ENCODE data around the gene HCRTR1. TPM values are rescaled to one million over a fixed set of nuclear protein-coding genes. Genes with fewer than 3 reads are reported as not detected.
A peak's percentile ranks its signal among the peaks of the same experiment; 100 is the strongest.

The HCRTR1 gene
- polyA plus RNA-seq, 1 experiment = not detected

DNA sequence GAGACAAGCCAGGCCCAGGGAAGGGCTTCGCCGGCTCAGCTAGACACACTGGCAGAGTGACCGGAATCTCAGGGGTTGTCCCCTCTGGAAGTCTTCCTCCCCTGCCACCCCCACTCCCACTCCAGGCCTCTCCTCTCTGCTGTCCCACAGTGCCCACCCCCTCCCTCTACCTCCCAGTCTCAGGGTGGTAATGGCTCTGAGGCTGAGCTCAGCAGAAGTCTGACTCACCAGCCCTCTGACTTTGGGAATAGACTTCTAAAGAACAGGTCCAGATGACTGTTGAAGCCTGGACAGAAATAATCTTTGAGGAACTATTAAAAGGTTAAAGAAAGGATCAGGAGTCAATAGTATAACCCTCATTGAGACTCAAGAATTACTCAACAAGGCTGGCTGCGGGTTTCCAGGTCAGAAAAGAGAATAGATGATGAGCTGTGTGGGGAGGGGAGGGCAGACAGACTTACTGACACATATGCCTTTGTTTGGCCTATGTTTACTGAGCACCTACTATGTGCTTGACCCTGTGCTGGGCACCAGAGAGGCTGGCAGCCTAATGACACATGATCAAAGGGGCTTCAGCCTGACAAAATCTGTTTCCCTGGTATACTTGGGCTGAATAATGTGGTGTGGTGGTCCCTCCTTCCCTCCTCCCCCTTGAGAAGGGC, 8.2 kb downstream of the HCRTR1 start:
- TF ChIP-seq CTCF (IDR thresholded peaks at IDR 0.05; ENCODE audit: low read depth, low read length) = no peak
- Histone ChIP-seq H3K4me3 (ENCODE audit: low read depth, low read length) (no peak overlapping the region), H3K9me3 (ENCODE audit: control insufficient read depth, insufficient read depth, low read length) (no peaks in the 10 kb centered on the region), H3K27ac (ENCODE audit: low read depth, low read length) (peak overlapping the region; percentile 3), H3K27me3 (ENCODE audit: control insufficient read depth, insufficient read depth, low read length) (no peaks in the 10 kb centered on the region)
- ChIA-PET POLR2A (interaction anchor here (0.5 kb wide), 1 partner anchor 276 kb away, joined by 3 read pairs; no protein-coding TSS in a partner anchor), CTCF (interaction anchor here (1.1 to 1.4 kb wide), 3 partner anchors 62 to 91 kb away, joined by 3 to 4 read pairs (median 3); no protein-coding TSS in a partner anchor)
- DNase-seq (ENCODE audit: low read depth, low spot score) = no peak

DNA sequence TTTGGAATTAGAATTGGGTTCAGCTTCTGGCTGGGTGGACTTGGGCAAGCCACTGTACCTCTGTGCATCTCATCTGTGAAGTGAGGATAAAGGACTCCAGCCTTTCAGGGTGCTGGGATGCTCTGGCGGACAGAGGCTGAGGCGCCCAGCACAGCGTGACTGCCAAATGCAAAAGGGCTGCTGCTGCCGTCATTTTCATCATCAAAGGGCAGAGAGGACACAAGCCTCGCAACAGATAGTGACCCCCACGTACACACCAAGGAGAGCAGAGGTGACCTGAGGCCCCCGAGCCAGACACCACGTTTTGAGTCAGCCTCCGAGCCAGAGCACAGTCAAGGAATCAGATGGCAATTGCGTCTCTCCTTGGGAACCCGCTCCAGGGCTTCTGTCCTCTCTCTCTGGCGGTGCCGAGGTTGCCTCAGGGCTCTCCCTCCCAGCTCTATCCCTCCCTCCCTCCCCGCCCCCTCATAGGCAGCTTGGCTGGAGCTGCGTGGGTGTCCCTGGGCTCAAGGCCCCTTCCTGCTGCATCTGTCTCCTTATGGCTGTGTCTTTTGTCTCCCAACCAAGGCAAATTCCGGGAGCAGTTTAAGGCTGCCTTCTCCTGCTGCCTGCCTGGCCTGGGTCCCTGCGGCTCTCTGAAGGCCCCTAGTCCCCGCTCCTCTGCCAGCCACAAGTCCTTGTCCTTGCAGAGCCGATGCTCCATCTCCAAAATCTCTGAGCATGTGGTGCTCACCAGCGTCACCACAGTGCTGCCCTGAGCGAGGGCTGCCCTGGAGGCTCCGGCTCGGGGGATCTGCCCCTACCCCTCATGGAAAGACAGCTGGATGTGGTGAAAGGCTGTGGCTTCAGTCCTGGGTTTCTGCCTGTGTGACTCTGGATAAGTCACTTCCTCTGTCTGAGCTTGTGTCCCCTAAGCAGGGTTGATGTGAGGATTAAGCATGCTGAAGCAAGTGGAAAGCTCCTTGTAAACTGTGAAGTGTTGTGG, 9.0 kb downstream of the HCRTR1 start:
- H3K4me3 ChIP-seq (ENCODE audit: low read depth, low read length) = no peak overlapping the region
- TF ChIP-seq CTCF (IDR thresholded peaks at IDR 0.05; ENCODE audit: low read depth, low read length) = no peak
- H3K27ac ChIP-seq (ENCODE audit: low read depth, low read length) = peak overlapping the region; percentile 21
- no peaks in the 10 kb centered on the region for H3K27me3 ChIP-seq (ENCODE audit: control insufficient read depth, insufficient read depth, low read length)
- CTCF ChIA-PET = interaction anchor here (1.3 to 5.6 kb wide), 2 partner anchors 8 to 90 kb away, joined by 4 to 29 read pairs; no protein-coding TSS in a partner anchor
- POLR2A ChIA-PET = no interaction called here
- no peaks in the 10 kb centered on the region for H3K9me3 ChIP-seq (ENCODE audit: control insufficient read depth, insufficient read depth, low read length)
- DNase-seq (ENCODE audit: low read depth, low spot score) = no peak

- ChIA-PET CTCF (interaction anchor here (5.6 kb wide), 1 partner anchor 9 kb away, joined by 29 read pairs; no protein-coding TSS in a partner anchor), POLR2A (no interaction called here)
- no peaks in the 10 kb centered on the region for H3K27me3 ChIP-seq (ENCODE audit: control insufficient read depth, insufficient read depth, low read length)
- H3K27ac ChIP-seq (ENCODE audit: low read depth, low read length) = peak overlapping the region; percentile 11
- no peak for TF ChIP-seq CTCF (IDR thresholded peaks at IDR 0.05; ENCODE audit: low read depth, low read length)
- no peaks in the 10 kb centered on the region for H3K9me3 ChIP-seq (ENCODE audit: control insufficient read depth, insufficient read depth, low read length)
- no peak for DNase-seq (ENCODE audit: low read depth, low spot score)
- no peak overlapping the region for H3K4me3 ChIP-seq (ENCODE audit: low read depth, low read length)
Measured at GRCh38 chr1:31627301-31627929, 9.9 kb downstream of the HCRTR1 start.

DNA sequence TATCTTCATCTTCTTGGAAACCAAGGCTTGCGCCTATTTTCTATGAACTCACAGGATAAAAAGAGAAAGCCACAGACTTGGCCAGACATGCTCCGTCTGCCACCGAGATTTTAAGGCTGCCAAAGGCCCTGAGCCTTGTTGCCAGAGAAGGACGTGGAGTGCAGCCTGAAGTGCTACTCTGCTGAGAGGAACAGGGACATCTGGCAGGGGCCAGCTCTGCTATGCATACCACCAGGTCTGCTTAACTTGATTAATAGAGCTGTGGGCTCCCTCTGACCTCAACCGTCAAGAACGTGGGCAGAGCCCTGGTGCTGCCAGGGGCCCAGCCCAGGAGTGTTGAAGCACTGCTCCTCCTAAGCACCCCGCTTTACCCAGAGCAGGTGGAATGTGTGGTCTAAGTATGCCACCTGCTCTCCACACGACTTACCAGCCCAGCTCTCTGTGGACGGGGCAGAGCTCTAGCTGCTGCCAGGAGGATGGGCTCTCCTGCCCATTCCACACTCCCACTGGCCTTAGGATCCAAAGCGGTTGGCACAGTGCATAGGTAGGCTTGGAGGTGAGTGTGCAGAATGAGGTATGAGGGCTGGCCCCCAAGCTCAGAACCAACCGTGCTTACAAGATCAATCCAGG, 10.6 kb downstream of the HCRTR1 start:
- no peak overlapping the region for H3K4me3 ChIP-seq (ENCODE audit: low read depth, low read length)

More for the DNA sequence above, 10.6 kb downstream of the HCRTR1 start:
- DNase-seq (ENCODE audit: low read depth, low spot score) = no peak
- Histone ChIP-seq H3K9me3 (ENCODE audit: control insufficient read depth, insufficient read depth, low read length) (no peaks in the 10 kb centered on the region), H3K27me3 (ENCODE audit: control insufficient read depth, insufficient read depth, low read length) (no peaks in the 10 kb centered on the region), H3K27ac (ENCODE audit: low read depth, low read length) (no peak overlapping the region)
- ChIA-PET CTCF (interaction anchor here (5.6 kb wide), 1 partner anchor 10 kb away, joined by 29 read pairs; no protein-coding TSS in a partner anchor), POLR2A (no interaction called here)
- TF ChIP-seq CTCF (IDR thresholded peaks at IDR 0.05; ENCODE audit: low read depth, low read length) = no peak

Data from AG04450 (cell line).